Measurements from ENCODE around the gene AFM.
A peak's percentile ranks its signal among the peaks of the same experiment; 100 is the strongest.

Gene AFM

DNA sequence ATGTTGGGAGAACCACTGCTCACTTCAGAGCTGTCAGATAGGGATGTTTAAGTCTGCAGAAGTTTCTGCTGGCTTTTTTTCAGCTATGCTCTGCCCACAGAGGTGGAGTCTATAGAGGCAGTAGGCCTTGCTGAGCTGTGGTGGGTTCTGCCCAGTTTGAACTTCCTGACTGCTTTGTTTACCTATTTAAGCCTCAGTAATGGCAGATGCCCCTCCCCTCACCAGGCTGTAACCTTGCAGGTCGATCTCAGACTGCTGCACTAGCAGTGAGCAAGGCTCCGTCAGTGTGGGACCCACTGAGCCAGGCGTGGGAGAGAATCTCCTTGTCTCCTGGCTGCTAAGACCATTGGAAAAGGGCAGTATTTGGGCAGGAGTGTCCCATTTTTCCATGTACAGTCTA is 36.8 kb downstream of the AFM start:
- Histone ChIP-seq H3K9ac (ENCODE audit: low read length) (no peak overlapping the region), H3K9me3 (ENCODE audit: control insufficient read depth, low read length) (no peaks in the 10 kb centered on the region), H3K27me3 (replicated peaks; ENCODE audit: control insufficient read depth, insufficient read depth, low read length) (no peaks in the 10 kb centered on the region), H3K4me1 (ENCODE audit: control insufficient read depth, insufficient read depth, low read length) (peaks cover 12% of the 10 kb centered on the region), H3K4me3 (ENCODE audit: low read length) (no peak overlapping the region), H3K36me3 (ENCODE audit: control insufficient read depth, insufficient read depth, low read length, severe bottlenecking) (no peaks in the 10 kb centered on the region)
- DNase-seq (ENCODE audit: low read depth): no peak

DNA sequence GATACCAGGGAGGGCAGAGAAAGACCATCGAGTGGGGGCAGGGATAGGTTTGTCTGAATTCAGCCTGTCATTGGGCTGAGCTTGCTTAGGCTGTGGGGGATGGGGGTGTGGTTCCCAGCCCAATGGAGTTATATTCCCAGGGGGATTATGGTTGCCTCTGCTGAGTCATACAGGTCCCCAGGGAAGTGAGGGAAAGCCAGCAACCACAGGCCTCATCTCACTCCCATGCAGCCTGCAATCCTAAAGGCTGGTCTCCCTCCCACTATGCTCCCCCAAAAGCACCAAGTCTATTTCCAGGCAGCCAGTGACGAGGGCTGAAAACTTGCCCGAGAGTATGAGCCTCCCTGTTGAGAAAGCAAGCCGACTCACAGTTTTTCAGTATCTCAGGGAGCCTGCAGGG is 39.3 kb downstream of the AFM start:
- Histone ChIP-seq H3K4me1 (ENCODE audit: control insufficient read depth, insufficient read depth, low read length) (peaks cover 12% of the 10 kb centered on the region), H3K36me3 (ENCODE audit: control insufficient read depth, insufficient read depth, low read length, severe bottlenecking) (no peaks in the 10 kb centered on the region), H3K4me3 (ENCODE audit: low read length) (no peak overlapping the region), H3K9ac (ENCODE audit: low read length) (no peak overlapping the region), H3K27me3 (replicated peaks; ENCODE audit: control insufficient read depth, insufficient read depth, low read length) (no peaks in the 10 kb centered on the region), H3K9me3 (ENCODE audit: control insufficient read depth, low read length) (no peaks in the 10 kb centered on the region)
- peak; percentile 17 for DNase-seq (ENCODE audit: low read depth)

DNA sequence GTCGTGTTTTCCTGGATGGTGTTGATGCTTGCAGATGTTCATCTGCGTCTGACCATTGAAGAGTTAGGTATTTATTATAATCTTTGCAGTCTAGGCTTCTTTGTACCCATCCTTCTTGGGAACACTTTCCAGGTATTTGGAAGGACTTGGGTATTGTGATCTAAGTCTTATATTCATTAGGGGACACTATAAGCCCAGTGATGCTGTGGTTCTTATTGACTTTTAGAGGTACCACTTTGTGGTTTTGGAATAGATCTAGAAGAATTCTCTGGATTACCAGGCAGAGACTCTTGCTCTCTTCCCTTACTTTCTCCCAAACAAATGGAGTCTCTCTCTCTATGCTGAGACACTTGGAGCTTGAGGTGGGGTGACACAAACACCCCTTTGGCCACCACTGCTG is 41.6 kb downstream of the AFM start:
- H3K36me3 ChIP-seq (ENCODE audit: control insufficient read depth, insufficient read depth, low read length, severe bottlenecking): no peaks in the 10 kb centered on the region
- H3K27me3 ChIP-seq (replicated peaks; ENCODE audit: control insufficient read depth, insufficient read depth, low read length): no peaks in the 10 kb centered on the region
- no peak for DNase-seq (ENCODE audit: low read depth)
- H3K9ac ChIP-seq (ENCODE audit: low read length): no peak overlapping the region
- H3K4me1 ChIP-seq (ENCODE audit: control insufficient read depth, insufficient read depth, low read length): peaks cover 12% of the 10 kb centered on the region
- H3K4me3 ChIP-seq (ENCODE audit: low read length): no peak overlapping the region
- H3K9me3 ChIP-seq (ENCODE audit: control insufficient read depth, low read length): no peaks in the 10 kb centered on the region

DNA sequence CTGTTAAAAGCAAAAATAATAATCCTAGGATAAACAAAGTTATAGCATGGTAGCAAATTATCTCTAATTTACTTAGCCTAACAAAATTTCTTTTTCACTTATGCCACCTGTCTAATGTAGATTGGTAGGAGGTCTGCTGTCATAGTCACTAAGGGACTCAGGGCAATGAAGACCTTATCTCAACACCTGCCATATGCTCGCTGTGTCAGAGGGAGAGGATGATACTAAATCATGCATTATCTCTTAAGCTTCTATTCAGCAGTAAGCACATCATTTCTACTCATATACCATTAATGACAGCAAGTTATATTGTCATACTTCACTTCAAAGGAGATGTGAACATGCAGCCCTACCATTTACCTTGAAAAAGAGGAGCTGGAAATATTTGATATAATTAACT is 44.1 kb downstream of the AFM start:
- Histone ChIP-seq H3K36me3 (ENCODE audit: control insufficient read depth, insufficient read depth, low read length, severe bottlenecking) (no peaks in the 10 kb centered on the region), H3K4me1 (ENCODE audit: control insufficient read depth, insufficient read depth, low read length) (peaks cover 12% of the 10 kb centered on the region), H3K4me3 (ENCODE audit: low read length) (no peak overlapping the region), H3K9me3 (ENCODE audit: control insufficient read depth, low read length) (no peaks in the 10 kb centered on the region), H3K27me3 (replicated peaks; ENCODE audit: control insufficient read depth, insufficient read depth, low read length) (no peaks in the 10 kb centered on the region), H3K9ac (ENCODE audit: low read length) (no peak overlapping the region)
- no peak for DNase-seq (ENCODE audit: low read depth)

DNA sequence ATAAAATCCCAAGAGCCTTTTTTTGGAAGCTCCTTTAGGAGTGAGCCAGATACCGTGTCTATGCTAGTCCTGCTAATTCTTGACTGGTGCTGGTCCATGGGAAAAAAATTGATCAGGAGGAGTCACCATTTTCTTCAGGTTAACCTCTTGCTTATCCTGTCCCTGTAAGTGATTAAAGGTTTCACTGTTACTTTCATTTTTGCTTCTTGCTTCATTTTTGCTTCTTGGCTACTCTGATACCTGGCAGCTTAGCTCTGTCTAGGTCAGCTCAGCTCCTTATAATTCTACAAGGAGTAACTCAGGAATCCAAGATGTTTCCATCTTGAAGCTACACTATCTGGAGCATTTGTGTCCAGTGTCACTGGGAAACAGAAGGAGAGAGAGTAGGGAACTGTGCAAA is 45.7 kb downstream of the AFM start:
- H3K9me3 ChIP-seq (ENCODE audit: control insufficient read depth, low read length): no peaks in the 10 kb centered on the region

DNA sequence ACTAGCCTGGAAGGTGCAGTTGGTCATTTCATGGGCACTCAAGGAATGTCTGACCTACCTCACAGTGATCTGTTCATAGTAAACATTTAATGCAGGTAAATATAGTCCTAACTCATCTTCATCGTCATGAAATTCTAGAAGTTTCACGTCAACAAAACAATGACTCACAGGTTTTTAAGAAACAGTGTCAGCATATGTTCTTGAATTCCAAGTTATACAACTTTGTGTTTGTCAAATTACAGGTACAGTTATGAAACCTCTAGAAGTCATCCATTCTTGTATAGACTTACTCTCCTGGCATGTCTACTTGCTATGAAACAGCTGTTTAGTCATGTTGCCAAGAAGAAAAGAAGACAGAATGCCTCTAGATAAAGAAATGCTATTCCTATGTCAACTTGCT is 46.6 kb downstream of the AFM start:
- no peaks in the 10 kb centered on the region for H3K9me3 ChIP-seq (ENCODE audit: control insufficient read depth, low read length)
- H3K9ac ChIP-seq (ENCODE audit: low read length): no peak overlapping the region
- no peaks in the 10 kb centered on the region for H3K4me1 ChIP-seq (ENCODE audit: control insufficient read depth, insufficient read depth, low read length)
- H3K4me3 ChIP-seq (ENCODE audit: low read length): no peak overlapping the region
- no peak for DNase-seq (ENCODE audit: low read depth)
- no peaks in the 10 kb centered on the region for H3K27me3 ChIP-seq (replicated peaks; ENCODE audit: control insufficient read depth, insufficient read depth, low read length)
- H3K36me3 ChIP-seq (ENCODE audit: control insufficient read depth, insufficient read depth, low read length, severe bottlenecking): no peaks in the 10 kb centered on the region

More for the DNA sequence above, 45.7 kb downstream of the AFM start:
- H3K4me3 ChIP-seq (ENCODE audit: low read length): no peak overlapping the region
- no peaks in the 10 kb centered on the region for H3K36me3 ChIP-seq (ENCODE audit: control insufficient read depth, insufficient read depth, low read length, severe bottlenecking)
- H3K9ac ChIP-seq (ENCODE audit: low read length): no peak overlapping the region
- no peak for DNase-seq (ENCODE audit: low read depth)
- no peaks in the 10 kb centered on the region for H3K4me1 ChIP-seq (ENCODE audit: control insufficient read depth, insufficient read depth, low read length)
- no peaks in the 10 kb centered on the region for H3K27me3 ChIP-seq (replicated peaks; ENCODE audit: control insufficient read depth, insufficient read depth, low read length)

DNA sequence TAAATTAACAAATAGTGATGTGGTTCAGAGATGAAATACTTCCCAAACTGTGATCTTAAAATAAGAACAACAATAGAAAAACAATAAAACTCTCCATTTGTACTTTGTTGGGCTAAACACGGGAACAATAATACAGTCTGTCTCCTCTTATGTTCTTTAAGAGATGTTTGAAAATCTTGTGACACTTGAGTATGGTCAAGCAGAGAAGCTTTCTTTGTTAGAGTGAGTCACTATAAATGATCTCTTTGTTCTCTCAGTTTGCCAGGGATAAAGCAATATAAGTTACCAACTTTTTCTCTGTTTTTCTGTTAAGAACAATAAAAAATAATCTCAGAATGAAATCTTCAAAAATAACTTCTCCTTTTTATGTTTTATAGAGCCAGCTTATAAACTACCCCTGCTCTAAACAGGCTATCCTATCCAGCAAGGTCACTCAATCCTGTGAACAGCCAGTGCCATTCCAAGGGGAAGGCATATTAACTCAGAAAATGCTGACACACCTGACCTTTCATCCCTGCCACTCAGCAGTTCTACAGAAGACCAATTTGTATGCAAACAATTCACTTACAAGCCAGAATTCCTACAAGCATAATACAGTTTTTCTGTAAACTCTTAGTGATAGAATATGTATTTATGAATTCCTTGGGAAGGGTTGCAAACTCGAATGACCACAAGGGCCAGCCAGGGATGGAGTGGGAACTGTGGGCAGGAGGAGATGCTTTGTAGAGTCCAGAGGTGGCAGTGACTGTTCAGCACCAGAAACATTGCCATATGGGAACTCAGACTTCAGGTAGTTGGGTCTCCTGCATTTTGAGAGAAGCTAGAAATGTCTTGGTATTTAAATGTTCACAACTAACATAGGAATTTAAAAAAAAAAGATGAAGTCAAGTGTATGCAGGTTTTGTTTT is 52.2 kb downstream of the AFM start:
- H3K4me3 ChIP-seq (ENCODE audit: low read length): no peak overlapping the region
- no peaks in the 10 kb centered on the region for H3K4me1 ChIP-seq (ENCODE audit: control insufficient read depth, insufficient read depth, low read length)
- no peaks in the 10 kb centered on the region for H3K36me3 ChIP-seq (ENCODE audit: control insufficient read depth, insufficient read depth, low read length, severe bottlenecking)
- no peaks in the 10 kb centered on the region for H3K27me3 ChIP-seq (replicated peaks; ENCODE audit: control insufficient read depth, insufficient read depth, low read length)
- no peaks in the 10 kb centered on the region for H3K9me3 ChIP-seq (ENCODE audit: control insufficient read depth, low read length)
- H3K9ac ChIP-seq (ENCODE audit: low read length): no peak overlapping the region
- DNase-seq (ENCODE audit: low read depth): no peak

DNA sequence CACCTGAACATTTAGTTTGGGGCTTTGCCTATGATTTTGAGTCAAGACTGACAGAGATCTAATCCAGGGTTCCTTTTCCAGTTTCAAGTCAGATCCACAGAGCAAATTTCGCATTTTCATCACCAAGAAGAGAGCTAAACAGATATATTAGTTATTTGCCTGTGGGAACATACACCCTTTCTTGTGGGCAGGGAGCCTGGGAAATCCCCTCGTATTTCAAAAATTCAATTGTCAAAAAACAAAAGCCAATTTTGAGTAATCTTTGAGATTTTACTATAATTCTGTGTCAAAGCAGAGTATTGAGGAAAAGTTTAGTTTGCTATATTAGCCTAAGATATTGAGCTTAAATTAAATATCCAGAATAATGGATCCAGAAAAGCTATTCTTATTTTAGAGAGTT is 56.6 kb downstream of the AFM start:
- Histone ChIP-seq H3K4me3 (ENCODE audit: low read length) (no peak overlapping the region), H3K36me3 (ENCODE audit: control insufficient read depth, insufficient read depth, low read length, severe bottlenecking) (no peaks in the 10 kb centered on the region), H3K4me1 (ENCODE audit: control insufficient read depth, insufficient read depth, low read length) (no peaks in the 10 kb centered on the region)

DNA sequence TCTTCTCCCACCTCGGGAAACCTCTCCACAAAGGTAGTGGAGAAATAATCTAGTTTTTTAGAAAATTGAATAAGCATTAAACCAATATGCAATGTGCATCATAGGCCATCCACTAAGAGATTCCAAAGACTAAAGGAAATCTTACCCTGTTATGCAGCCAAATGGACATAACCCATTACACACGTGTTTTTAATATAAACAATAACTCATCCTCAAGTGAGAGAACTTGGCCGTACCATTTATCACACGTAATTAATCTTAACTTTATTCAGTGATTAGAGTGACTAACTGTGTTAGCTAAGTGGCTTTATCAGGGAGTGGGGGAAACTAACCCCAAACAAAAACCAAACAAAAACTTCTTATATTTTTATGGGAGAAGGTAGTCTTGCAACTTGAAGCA is 57.8 kb downstream of the AFM start:
- Histone ChIP-seq H3K4me3 (ENCODE audit: low read length) (no peak overlapping the region), H3K9ac (ENCODE audit: low read length) (no peak overlapping the region), H3K4me1 (ENCODE audit: control insufficient read depth, insufficient read depth, low read length) (no peaks in the 10 kb centered on the region), H3K36me3 (ENCODE audit: control insufficient read depth, insufficient read depth, low read length, severe bottlenecking) (no peaks in the 10 kb centered on the region), H3K9me3 (ENCODE audit: control insufficient read depth, low read length) (no peaks in the 10 kb centered on the region), H3K27me3 (replicated peaks; ENCODE audit: control insufficient read depth, insufficient read depth, low read length) (no peaks in the 10 kb centered on the region)
- no peak for DNase-seq (ENCODE audit: low read depth)

More for the DNA sequence above, 56.6 kb downstream of the AFM start:
- no peak for DNase-seq (ENCODE audit: low read depth)
- Histone ChIP-seq H3K9me3 (ENCODE audit: control insufficient read depth, low read length) (no peaks in the 10 kb centered on the region), H3K27me3 (replicated peaks; ENCODE audit: control insufficient read depth, insufficient read depth, low read length) (no peaks in the 10 kb centered on the region), H3K9ac (ENCODE audit: low read length) (no peak overlapping the region)

DNA sequence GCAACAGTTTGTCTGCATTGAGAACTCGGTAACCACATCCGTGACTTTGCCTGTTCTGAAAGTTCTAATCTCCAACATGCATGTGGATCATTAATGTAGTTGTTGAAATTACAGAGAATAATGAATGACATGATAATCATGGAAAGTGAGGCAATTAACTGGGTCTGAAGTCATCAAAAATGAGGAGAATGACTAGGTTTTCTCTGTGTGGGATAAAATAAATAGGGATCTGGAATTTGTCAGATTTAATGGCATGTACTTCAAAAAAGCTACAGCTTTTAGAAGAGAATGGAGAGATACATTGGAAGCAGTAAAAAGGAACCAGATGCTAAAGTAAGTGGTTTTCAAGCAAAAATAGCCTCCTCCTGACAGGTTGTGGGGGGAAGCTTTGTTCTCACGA is 59.3 kb downstream of the AFM start:
- Histone ChIP-seq H3K36me3 (ENCODE audit: control insufficient read depth, insufficient read depth, low read length, severe bottlenecking) (no peaks in the 10 kb centered on the region), H3K4me3 (ENCODE audit: low read length) (no peak overlapping the region), H3K27me3 (replicated peaks; ENCODE audit: control insufficient read depth, insufficient read depth, low read length) (no peaks in the 10 kb centered on the region), H3K4me1 (ENCODE audit: control insufficient read depth, insufficient read depth, low read length) (no peaks in the 10 kb centered on the region), H3K9ac (ENCODE audit: low read length) (no peak overlapping the region), H3K9me3 (ENCODE audit: control insufficient read depth, low read length) (no peaks in the 10 kb centered on the region)
- no peak for DNase-seq (ENCODE audit: low read depth)

DNA sequence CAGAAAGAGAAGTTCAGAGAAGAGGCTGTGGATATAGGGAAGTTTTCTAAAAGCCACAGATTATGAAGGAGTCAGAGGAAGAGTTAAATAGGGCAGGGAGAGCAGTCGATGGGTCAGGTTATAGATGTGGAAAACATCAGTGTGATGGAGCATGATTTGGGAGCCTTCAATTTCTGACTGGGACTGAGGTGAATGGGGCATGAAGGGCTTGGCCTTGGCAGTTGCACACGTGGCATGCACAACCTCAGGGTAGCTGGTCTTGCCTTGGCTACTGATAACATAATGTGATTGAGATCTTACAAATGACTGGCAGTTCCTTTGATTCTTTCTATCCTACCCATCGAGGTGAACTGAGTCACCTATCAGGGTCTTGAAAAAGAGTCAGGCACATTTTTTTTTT is 59.7 kb downstream of the AFM start:
- Histone ChIP-seq H3K9ac (ENCODE audit: low read length) (no peak overlapping the region), H3K27me3 (replicated peaks; ENCODE audit: control insufficient read depth, insufficient read depth, low read length) (no peaks in the 10 kb centered on the region), H3K36me3 (ENCODE audit: control insufficient read depth, insufficient read depth, low read length, severe bottlenecking) (no peaks in the 10 kb centered on the region), H3K4me3 (ENCODE audit: low read length) (no peak overlapping the region), H3K4me1 (ENCODE audit: control insufficient read depth, insufficient read depth, low read length) (no peaks in the 10 kb centered on the region), H3K9me3 (ENCODE audit: control insufficient read depth, low read length) (no peaks in the 10 kb centered on the region)
- no peak for DNase-seq (ENCODE audit: low read depth)

DNA sequence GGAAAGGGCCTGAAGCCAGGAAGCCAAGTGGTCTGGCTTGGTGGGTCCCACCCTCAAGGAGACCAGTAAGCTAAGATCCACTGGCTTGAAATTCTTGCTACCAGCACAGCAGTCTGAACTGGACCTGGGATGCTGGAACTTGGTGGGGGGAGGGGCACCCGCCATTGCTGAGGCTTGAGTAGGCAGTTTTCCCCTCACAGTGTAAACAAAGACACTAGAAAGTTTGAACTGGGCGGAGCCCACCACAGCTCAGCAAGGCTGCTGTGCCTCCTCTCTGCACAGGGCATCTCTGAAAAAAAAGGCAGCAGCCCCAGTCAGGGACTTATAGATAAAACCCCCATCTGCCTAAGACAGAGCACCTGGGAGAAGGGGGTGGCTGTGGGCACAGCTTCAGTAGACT is 63.1 kb downstream of the AFM start:
- H3K9me3 ChIP-seq (ENCODE audit: control insufficient read depth, low read length): no peaks in the 10 kb centered on the region
- H3K9ac ChIP-seq (ENCODE audit: low read length): no peak overlapping the region
- no peaks in the 10 kb centered on the region for H3K36me3 ChIP-seq (ENCODE audit: control insufficient read depth, insufficient read depth, low read length, severe bottlenecking)
- no peaks in the 10 kb centered on the region for H3K4me1 ChIP-seq (ENCODE audit: control insufficient read depth, insufficient read depth, low read length)
- DNase-seq (ENCODE audit: low read depth): no peak
- H3K4me3 ChIP-seq (ENCODE audit: low read length): no peak overlapping the region
- H3K27me3 ChIP-seq (replicated peaks; ENCODE audit: control insufficient read depth, insufficient read depth, low read length): no peaks in the 10 kb centered on the region
